ENCODE results near the gene OOEP.
"Not testable (repeated sequence)": the region's sequence is repeated elsewhere in the genome, so short reads cannot be mapped to it uniquely, and the experiment has no call there.

OOEP gene

GRCh38 chr6:73369563-73369962, at the start of gene OOEP:
OOEP (minus strand) TSS chr6:73369897; CDS start chr6:73369792, 105 bp downstream.
- no peak for DNase-seq

- DNase-seq = no peak
Observed at GRCh38 chr6:73418081-73418741, 48.5 kb upstream of the OOEP start.

GRCh38 chr6:73413102-73413501, 43.4 kb upstream of the OOEP start:
- DNase-seq = no peak

- DNase-seq = no peak
Observed at GRCh38 chr6:73409395-73409794, 39.7 kb upstream of the OOEP start.

GRCh38 chr6:73400656-73401055, 31.0 kb upstream of the OOEP start:
- DNase-seq = no peak

GRCh38 chr6:73395875-73396274, 26.2 kb upstream of the OOEP start:
- DNase-seq = no peak

GRCh38 chr6:73394577-73395354, 25.1 kb upstream of the OOEP start, which contains the start of gene DDX43:
DDX43 (plus strand) TSS chr6:73394828; CDS start chr6:73394906, 78 bp downstream.
- peak; percentile 52 for DNase-seq

GRCh38 chr6:73393278-73393677, 23.6 kb upstream of the OOEP start:
- DNase-seq = no peak

- not testable (repeated sequence) for DNase-seq
Observed at GRCh38 chr6:73392188-73392587, 22.5 kb upstream of the OOEP start.

GRCh38 chr6:73391675-73392074, 22.0 kb upstream of the OOEP start:
- no peak for DNase-seq

GRCh38 chr6:73389854-73390253, 20.2 kb upstream of the OOEP start:
- no peak for DNase-seq

- DNase-seq = no peak
Observed at GRCh38 chr6:73388800-73389512, 19.3 kb upstream of the OOEP start.

GRCh38 chr6:73388433-73388799, 18.7 kb upstream of the OOEP start:
- no peak for DNase-seq

GRCh38 chr6:73382462-73383113, 12.9 kb upstream of the OOEP start:
- DNase-seq = no peak

- not testable (repeated sequence) for DNase-seq
Observed at GRCh38 chr6:73381531-73381930, 11.8 kb upstream of the OOEP start.

- no peak for DNase-seq
Observed at GRCh38 chr6:73377225-73377624, 7.5 kb upstream of the OOEP start.

- DNase-seq = no peak
Observed at GRCh38 chr6:73375216-73375615, 5.5 kb upstream of the OOEP start.

- no peak for DNase-seq
Observed at GRCh38 chr6:73372516-73372915, 2.8 kb upstream of the OOEP start.

- DNase-seq = no peak
Observed at GRCh38 chr6:73371984-73372383, 2.3 kb upstream of the OOEP start.

- no peak for DNase-seq
Observed at GRCh38 chr6:73369157-73369556, 540 bp downstream of the OOEP start.

- DNase-seq = no peak
Observed at GRCh38 chr6:73368675-73369074, 1.0 kb downstream of the OOEP start.

GRCh38 chr6:73367761-73368355, 1.8 kb downstream of the OOEP start:
- no peak for DNase-seq

- no peak for DNase-seq
Observed at GRCh38 chr6:73364549-73364948, 5.1 kb downstream of the OOEP start.
